Stimulated activated CD8-positive, alpha-beta memory T cell treated with anti-CD3 and anti-CD28 coated beads, Interleukin-15, amount 100 ng/mL, for 24 hours (primary cell): Measurements from ENCODE around the gene EXOC6B.

Experiments used
- DNase-seq: peaks from one replicate; pipeline ENCODE4 v3.0.0-alpha.2; 2020; ENCODE audit warnings: low read depth

EXOC6B gene

GRCh38 chr2:72159211-72159993 is 666.4 kb downstream of the EXOC6B start:
- DNase-seq, result no peak

GRCh38 chr2:72157871-72158771 is 667.7 kb downstream of the EXOC6B start:
- no peak for DNase-seq

DNA sequence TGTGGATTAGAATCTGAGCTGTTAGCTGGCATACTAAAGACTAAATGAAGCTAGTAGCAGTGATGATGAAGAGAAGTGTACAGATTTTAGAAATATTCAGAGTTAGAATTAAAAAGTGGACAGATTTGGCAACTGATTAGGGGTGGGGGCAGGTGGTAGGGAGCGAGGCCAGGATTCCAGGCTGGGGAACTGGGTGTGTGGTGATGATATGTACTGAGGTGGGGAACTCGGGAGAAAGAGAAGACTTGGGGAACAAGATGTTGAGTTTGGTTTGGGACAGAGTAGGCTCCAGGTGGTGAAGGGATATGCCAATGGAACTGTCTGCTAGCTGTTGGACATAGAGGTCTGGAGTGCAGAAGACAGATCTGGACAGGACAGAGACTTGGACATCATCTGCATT is 669.0 kb downstream of the EXOC6B start:
- DNase-seq, result no peak

DNA sequence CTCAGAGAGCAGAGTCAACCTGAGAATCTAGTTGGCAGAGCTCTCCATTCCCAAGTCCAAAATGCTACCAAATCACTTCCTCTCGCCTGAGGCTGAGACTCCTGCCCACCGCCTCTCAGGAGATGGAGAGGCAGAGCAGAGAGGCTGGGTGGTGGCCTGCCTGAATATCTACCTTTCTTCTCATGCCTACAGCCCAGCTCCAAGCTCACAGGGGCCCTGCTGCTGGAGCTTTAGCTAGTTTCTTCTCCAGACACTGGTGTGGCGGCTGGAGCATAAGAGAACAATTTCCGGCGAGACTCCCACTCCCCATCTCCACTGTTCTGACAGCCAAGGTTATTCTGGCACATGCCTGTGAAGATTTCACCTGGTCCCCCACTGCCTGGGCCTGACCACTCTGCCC is 670.1 kb downstream of the EXOC6B start:
- DNase-seq, result no peak

GRCh38 chr2:72155151-72155550 is 670.7 kb downstream of the EXOC6B start:
- DNase-seq, result no peak

- no peak for DNase-seq
These were observed 671.4 kb downstream of the EXOC6B start for GRCh38 chr2:72154386-72154975.

GRCh38 chr2:72153924-72154323 is 671.9 kb downstream of the EXOC6B start:
- DNase-seq, result no peak

DNA sequence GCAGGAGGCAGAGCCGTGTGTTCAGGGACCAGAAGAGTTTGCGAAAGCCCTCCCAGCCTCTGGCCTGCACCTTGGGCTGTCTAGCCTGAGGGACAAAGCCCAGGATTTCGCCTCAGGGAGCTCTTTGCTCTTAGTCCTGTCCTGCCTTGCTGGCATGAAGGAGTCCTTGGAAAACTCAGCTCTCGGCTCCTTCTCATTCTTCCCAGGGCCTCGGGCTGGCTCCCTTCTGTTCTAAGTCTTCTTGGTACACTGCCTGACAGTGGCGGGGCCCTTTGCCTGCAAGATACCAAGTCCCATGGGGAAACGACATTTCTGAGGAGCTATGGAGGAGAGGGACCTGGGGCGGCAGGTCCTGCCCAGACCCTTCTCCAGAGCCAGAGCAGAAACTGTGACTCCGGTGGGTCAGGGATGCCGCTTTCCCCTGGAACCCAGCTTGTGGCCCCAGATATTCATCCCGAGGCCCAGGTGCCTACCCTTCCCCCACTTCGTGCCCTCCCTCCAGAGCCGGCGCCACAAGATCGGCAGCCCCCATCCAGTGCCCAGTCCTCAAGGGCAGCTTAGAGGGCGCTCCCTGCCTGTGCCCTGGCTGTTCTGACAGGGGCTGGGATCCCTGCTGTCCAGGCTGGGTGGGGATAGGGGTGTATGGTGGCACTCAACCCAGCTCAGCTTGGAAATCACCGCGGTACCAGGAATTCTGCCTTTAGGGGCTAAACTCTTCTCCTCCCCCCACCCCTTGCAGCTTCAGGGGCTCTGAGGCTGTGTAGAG is 672.6 kb downstream of the EXOC6B start:
- DNase-seq, result no peak

- no peak for DNase-seq
These were observed 674.9 kb downstream of the EXOC6B start for GRCh38 chr2:72150861-72151356.

- DNase-seq, result peak; percentile 35
These were observed 675.5 kb downstream of the EXOC6B start for GRCh38 chr2:72150157-72150860.

GRCh38 chr2:72149556-72150156 is 676.2 kb downstream of the EXOC6B start:
- no peak for DNase-seq

DNA sequence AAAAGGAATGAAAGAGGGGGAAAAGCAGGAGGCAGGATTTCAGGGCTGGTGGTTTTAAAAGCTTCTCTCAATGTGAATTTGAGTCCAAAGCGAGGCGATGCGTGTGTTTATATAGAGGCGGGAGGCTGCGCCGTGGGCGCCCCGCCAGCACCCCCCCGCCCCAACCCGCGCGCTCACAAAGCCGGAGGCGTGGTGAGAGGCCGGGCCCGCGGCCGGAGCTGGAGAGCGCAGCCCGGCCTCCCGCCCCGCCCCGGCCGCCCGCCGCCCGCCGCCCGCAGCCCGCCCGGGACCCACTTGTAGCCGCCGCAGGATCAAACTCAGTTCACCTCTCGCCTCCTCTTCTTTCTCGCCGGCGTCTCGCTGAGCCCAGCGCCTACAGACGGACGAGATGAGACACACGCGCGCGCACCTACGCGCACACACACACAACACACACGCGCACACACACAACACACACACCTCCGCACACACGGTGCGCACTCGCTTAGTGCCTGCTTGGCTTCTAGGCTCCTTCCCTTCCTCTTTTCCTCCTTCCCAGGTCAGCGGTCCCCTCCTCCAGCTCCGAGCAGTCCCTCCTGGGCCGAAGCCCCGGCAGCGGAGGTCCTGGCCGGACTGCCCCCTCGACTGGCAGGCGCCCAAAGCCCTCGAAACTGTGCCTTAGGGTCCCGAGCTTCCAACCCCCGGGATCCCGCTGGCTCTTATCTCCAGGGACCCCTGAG is 676.8 kb downstream of the EXOC6B start:
- no peak for DNase-seq

DNA sequence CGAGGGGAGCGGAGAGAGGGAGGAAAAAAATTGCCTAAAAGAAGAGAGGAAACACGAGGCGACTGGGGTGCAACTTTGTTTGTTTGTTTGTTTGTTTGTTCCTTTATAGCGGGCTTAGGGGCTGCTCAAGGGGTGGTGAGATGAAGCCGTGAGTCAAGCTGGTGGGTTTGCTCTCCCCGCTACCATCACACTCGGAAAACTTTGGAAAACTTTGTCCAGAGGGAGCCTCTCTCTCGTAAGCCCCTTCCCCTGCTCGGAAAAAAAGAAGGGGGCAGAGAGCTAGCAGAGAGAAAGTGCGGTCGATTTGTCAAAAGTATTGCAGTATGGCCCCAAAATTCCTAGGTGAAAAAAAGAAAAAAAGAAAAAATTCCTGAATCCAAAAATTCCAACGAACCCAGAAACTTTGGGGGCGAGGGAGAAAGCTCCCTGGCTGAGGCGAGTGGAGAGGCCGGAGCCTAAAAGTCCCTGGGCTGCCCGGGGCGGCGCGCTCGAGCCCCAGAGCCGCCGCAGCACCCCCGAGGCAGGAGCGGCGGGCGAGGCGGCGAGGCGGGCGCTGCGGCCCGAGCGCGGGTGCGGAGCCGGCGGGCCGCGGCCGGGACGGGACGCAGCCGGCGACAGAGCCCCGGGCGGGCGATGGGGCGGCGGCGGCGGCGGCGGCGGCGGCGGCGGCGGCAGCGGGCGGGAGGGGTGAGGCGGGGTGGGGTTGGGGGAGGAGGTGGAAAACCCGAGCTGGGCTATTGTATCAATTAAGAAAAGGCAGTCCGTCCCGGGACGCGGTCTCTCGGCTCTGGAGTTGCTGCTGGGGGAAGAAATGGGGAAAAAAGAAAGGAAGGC is 677.6 kb downstream of the EXOC6B start:
- no peak for DNase-seq

DNA sequence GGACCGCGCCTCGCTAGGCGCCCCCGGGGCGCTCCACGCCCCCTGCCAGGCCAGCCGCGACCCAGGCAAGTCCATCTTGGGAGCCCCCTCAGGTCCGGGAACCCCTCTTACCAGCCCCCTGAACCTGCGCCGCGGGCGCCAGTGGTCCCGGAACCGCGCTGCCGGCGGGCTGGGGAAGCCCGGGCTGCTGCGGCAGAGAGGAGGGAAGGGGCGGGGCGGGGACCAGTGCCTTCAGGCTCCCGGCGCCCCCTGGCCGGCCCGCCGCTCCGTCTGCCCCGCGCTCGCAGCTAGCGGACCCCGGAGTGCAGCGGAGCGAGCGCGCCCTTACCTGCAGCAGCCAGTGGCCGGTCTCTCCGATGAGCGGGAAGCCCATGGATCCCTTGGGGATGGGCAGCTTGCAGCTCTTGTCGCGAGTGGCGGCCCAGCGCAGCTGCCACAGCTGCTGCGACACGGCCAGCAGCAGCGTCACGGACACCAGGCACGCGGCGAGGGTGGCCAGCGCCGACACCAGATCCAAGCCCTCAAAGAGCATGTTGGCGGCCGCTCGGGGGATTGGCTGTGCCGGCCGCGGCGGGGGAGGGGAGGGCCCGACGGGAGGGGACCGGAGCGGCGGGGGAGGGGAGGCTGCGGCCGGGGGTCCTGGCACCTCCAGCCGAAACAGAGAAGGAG is 678.4 kb downstream of the EXOC6B start, which contains the start of gene CYP26B1:
Gene CYP26B1 (minus strand): TSS at position 560 of the 669 bp plus-strand sequence. CDS start 28 bp downstream, at position 532.
- DNase-seq, result no peak

GRCh38 chr2:72146347-72147302 is 679.2 kb downstream of the EXOC6B start:
- no peak for DNase-seq

GRCh38 chr2:72145658-72146329 is 680.0 kb downstream of the EXOC6B start:
- DNase-seq, result no peak

- DNase-seq, result no peak
These were observed 680.6 kb downstream of the EXOC6B start for GRCh38 chr2:72145289-72145657.
